ENCODE measurements around the gene TRPM3.

TRPM3 gene

DNA sequence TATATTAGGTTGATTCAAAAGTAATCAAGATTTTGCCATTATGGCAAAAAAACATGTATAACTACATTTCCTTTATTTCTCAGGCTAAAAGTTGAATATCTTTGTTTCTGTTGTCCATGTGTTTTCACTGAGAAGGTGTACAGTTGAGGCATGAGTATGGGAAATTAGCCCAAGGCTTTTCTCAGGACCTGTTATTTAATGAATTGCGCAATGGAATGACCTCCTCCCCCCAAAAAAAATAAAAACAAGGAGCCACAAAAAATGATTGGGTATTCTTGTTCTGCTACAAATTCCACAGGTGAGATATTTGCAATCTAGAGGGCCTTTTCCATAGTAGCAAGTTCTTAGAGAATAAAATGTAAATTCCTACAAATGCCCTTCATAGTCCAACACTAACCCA, 186.8 kb downstream of the TRPM3 start:
- DNase-seq (ENCODE audit: low spot score): no peak
- in situ Hi-C loops (cut with MboI; ENCODE audit: low sequenced_read_pairs, unreplicated experiment): no loop called here
- TF ChIP-seq, protein P1, sequence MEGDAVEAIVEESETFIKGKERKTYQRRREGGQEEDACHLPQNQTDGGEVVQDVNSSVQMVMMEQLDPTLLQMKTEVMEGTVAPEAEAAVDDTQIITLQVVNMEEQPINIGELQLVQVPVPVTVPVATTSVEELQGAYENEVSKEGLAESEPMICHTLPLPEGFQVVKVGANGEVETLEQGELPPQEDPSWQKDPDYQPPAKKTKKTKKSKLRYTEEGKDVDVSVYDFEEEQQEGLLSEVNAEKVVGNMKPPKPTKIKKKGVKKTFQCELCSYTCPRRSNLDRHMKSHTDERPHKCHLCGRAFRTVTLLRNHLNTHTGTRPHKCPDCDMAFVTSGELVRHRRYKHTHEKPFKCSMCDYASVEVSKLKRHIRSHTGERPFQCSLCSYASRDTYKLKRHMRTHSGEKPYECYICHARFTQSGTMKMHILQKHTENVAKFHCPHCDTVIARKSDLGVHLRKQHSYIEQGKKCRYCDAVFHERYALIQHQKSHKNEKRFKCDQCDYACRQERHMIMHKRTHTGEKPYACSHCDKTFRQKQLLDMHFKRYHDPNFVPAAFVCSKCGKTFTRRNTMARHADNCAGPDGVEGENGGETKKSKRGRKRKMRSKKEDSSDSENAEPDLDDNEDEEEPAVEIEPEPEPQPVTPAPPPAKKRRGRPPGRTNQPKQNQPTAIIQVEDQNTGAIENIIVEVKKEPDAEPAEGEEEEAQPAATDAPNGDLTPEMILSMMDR (IDR thresholded peaks at IDR 0.05; ENCODE audit: borderline replicate concordance, control extremely low read depth, extremely low read depth, insufficient read depth, missing control alignments): no peak

- in situ Hi-C loops (cut with MboI; ENCODE audit: low sequenced_read_pairs, unreplicated experiment): no loop called here
- no peak for DNase-seq (ENCODE audit: low spot score)
- TF ChIP-seq, protein P1 (IDR thresholded peaks at IDR 0.05; ENCODE audit: borderline replicate concordance, control extremely low read depth, extremely low read depth, insufficient read depth, missing control alignments): no peak
Observed at GRCh38 chr9:70933321-70933720, 188.1 kb downstream of the TRPM3 start.

- in situ Hi-C loops (cut with MboI; ENCODE audit: low sequenced_read_pairs, unreplicated experiment): no loop called here
- TF ChIP-seq, protein P1 (IDR thresholded peaks at IDR 0.05; ENCODE audit: borderline replicate concordance, control extremely low read depth, extremely low read depth, insufficient read depth, missing control alignments): no peak
Observed at GRCh38 chr9:70932097-70932496, 189.3 kb downstream of the TRPM3 start.

DNA sequence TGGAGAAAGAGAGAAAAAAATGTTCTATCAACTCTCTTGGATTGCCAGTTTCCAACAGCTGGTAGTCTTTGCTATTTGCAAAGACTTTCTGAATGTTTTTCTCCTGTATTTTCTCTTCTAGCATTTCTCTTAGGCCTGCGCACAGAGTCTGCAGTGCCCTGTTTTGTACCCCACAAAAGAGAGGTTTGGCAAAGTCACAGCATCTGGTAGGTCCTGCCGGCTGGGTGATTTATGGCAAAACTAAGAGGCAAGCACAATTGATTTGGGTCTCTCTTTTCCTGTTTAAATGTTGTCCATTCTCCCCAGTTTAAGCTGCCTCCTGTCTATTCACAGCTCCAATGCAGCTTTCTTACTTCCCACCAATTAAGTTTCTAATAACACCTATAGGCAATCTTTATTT, 193.9 kb downstream of the TRPM3 start:
- TF ChIP-seq, protein P1 (IDR thresholded peaks at IDR 0.05; ENCODE audit: borderline replicate concordance, control extremely low read depth, extremely low read depth, insufficient read depth, missing control alignments): no peak
- in situ Hi-C loops (cut with MboI; ENCODE audit: low sequenced_read_pairs, unreplicated experiment): no loop called here
- DNase-seq (ENCODE audit: low spot score): no peak

More at GRCh38 chr9:70932097-70932496, 189.3 kb downstream of the TRPM3 start:
- DNase-seq (ENCODE audit: low spot score): no peak

DNA sequence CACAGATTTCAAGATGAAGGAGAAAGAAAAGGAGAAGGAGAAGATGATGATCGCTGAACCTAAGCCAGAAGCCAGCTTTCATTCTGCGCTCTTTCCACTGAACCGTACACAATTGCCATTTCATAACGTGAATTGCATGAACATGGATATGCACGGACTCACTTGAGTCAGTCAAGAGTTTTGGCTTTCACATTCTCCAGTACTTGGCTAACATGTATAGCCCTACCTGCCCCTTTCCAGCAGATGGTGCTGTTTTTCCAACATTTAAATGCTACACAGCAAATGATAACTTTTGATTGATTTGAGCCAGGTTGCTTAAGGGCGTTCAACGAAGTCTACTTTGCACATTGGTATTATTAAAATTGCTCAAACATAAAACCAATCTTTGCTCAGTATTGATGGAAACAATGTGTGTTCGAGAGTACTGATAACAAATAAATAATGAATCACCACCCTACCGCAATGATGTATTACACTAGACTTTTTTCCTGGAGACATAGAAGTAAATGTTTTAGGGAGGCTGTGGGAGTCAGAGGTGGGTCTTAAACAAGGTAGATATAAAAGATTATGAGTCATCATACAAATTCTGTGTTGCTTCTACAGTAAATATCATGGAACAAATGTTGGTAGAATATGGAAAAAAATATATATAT, 196.4 kb downstream of the TRPM3 start:
- peak; percentile 23 for DNase-seq (ENCODE audit: low spot score)
- in situ Hi-C loops (cut with MboI; ENCODE audit: low sequenced_read_pairs, unreplicated experiment): no loop called here
- TF ChIP-seq, protein P1 (IDR thresholded peaks at IDR 0.05; ENCODE audit: borderline replicate concordance, control extremely low read depth, extremely low read depth, insufficient read depth, missing control alignments): peak; percentile 61

DNA sequence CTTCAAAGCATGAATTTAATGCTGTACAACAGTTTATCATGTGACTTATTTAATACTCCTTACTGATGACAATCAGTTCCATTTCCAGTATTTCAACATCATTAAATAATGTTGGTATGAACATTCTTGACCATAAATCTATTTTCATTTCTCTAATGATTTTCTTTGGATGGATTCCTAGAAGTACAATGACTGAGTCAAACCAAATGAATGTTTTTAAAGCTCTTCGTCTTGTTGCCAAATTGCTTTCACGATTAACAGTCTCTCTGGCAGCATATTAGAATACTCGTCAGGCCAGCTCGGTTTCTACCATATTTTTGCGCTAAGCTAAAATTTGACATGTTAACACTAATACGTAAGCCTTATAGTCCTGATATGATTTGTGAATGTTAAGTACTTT, 197.0 kb downstream of the TRPM3 start:
- DNase-seq (ENCODE audit: low spot score): no peak
- in situ Hi-C loops (cut with MboI; ENCODE audit: low sequenced_read_pairs, unreplicated experiment): no loop called here
- TF ChIP-seq, protein P1 (IDR thresholded peaks at IDR 0.05; ENCODE audit: borderline replicate concordance, control extremely low read depth, extremely low read depth, insufficient read depth, missing control alignments): no peak

Measured in GM13976 (cell line).